ENCODE data around the gene SARM1.
A peak's percentile ranks its signal among the peaks of the same experiment; 100 is the strongest.

SARM1 gene

GRCh38 chr17:28350271-28350670 is 21.2 kb upstream of the SARM1 start:
- Histone ChIP-seq H3K27ac (ENCODE audit: low read depth in 2 of 2, low read length in 2 of 2) (no peak overlapping the region), H3K9ac (ENCODE audit: low read depth in 1 of 2, low read length in 2 of 2) (no peak overlapping the region), H3K9me3 (ENCODE audit: control insufficient read depth in 2 of 2, low read length in 2 of 2) (no peaks in the 10 kb centered on the region), H3K4me3 (ENCODE audit: low read length in 2 of 2) (no peak overlapping the region), H3K36me3 (ENCODE audit: control insufficient read depth in 2 of 2, insufficient read depth in 2 of 2, low read length in 2 of 2) (peaks cover 69 to 85% of the 10 kb centered on the region in 2 donors), H3K27me3 (ENCODE audit: control insufficient read depth in 2 of 2, insufficient read depth in 2 of 2, low read length in 2 of 2) (no peaks in the 10 kb centered on the region), H3K4me1 (ENCODE audit: control insufficient read depth in 2 of 2, insufficient read depth in 2 of 2, low read length in 2 of 2) (no peaks in the 10 kb centered on the region)

GRCh38 chr17:28357061-28357900 is 14.2 kb upstream of the SARM1 start, which contains the start of gene POLDIP2:
POLDIP2 (minus strand) TSS chr17:28357527; CDS start chr17:28357448, 79 bp downstream.
- peaks cover 12 to 17% of the 10 kb centered on the region in 2 donors for H3K4me1 ChIP-seq (ENCODE audit: control insufficient read depth in 2 of 2, insufficient read depth in 2 of 2, low read length in 2 of 2)
- peak within 1 kb of the TSS; percentile 78 to 91 for H3K4me3 ChIP-seq (ENCODE audit: low read length in 2 of 2)
- H3K9ac ChIP-seq (ENCODE audit: low read depth in 1 of 2, low read length in 2 of 2), result peak within 1 kb of the TSS; percentile 85 to 97
- H3K27me3 ChIP-seq (ENCODE audit: control insufficient read depth in 2 of 2, insufficient read depth in 2 of 2, low read length in 2 of 2), result no peaks in the 10 kb centered on the region
- H3K27ac ChIP-seq (ENCODE audit: low read depth in 2 of 2, low read length in 2 of 2), result peak within 1 kb of the TSS; percentile 71 to 82
- no peaks in the 10 kb centered on the region for H3K9me3 ChIP-seq (ENCODE audit: control insufficient read depth in 2 of 2, low read length in 2 of 2)
- peaks cover 32 to 50% of the 10 kb centered on the region in 2 donors for H3K36me3 ChIP-seq (ENCODE audit: control insufficient read depth in 2 of 2, insufficient read depth in 2 of 2, low read length in 2 of 2)

GRCh38 chr17:28357901-28358197 is 13.6 kb upstream of the SARM1 start:
- Histone ChIP-seq H3K4me1 (ENCODE audit: control insufficient read depth in 2 of 2, insufficient read depth in 2 of 2, low read length in 2 of 2) (peaks cover 12 to 17% of the 10 kb centered on the region in 2 donors), H3K4me3 (ENCODE audit: low read length in 2 of 2) (peak overlapping the region; percentile 76 to 91), H3K9me3 (ENCODE audit: control insufficient read depth in 2 of 2, low read length in 2 of 2) (no peaks in the 10 kb centered on the region), H3K27me3 (ENCODE audit: control insufficient read depth in 2 of 2, insufficient read depth in 2 of 2, low read length in 2 of 2) (no peaks in the 10 kb centered on the region), H3K27ac (ENCODE audit: low read depth in 2 of 2, low read length in 2 of 2) (peak overlapping the region in 1 of 2 donors; percentile 52), H3K9ac (ENCODE audit: low read depth in 1 of 2, low read length in 2 of 2) (peak overlapping the region; percentile 62 to 77), H3K36me3 (ENCODE audit: control insufficient read depth in 2 of 2, insufficient read depth in 2 of 2, low read length in 2 of 2) (peaks cover 33 to 52% of the 10 kb centered on the region in 2 donors)

- no peaks in the 10 kb centered on the region for H3K9me3 ChIP-seq (ENCODE audit: control insufficient read depth in 2 of 2, low read length in 2 of 2)
- no peaks in the 10 kb centered on the region for H3K27me3 ChIP-seq (ENCODE audit: control insufficient read depth in 2 of 2, insufficient read depth in 2 of 2, low read length in 2 of 2)
- H3K4me3 ChIP-seq (ENCODE audit: low read length in 2 of 2), result no peak overlapping the region
- H3K9ac ChIP-seq (ENCODE audit: low read depth in 1 of 2, low read length in 2 of 2), result no peak overlapping the region
- H3K36me3 ChIP-seq (ENCODE audit: control insufficient read depth in 2 of 2, insufficient read depth in 2 of 2, low read length in 2 of 2), result peaks cover 32 to 48% of the 10 kb centered on the region in 2 donors
- H3K27ac ChIP-seq (ENCODE audit: low read depth in 2 of 2, low read length in 2 of 2), result no peak overlapping the region
- H3K4me1 ChIP-seq (ENCODE audit: control insufficient read depth in 2 of 2, insufficient read depth in 2 of 2, low read length in 2 of 2), result peaks cover 3 to 4% of the 10 kb centered on the region in 2 donors
Observed at GRCh38 chr17:28363186-28363585, 8.3 kb upstream of the SARM1 start.

GRCh38 chr17:28363776-28364650 is 7.5 kb upstream of the SARM1 start:
- peaks cover 32 to 48% of the 10 kb centered on the region in 2 donors for H3K36me3 ChIP-seq (ENCODE audit: control insufficient read depth in 2 of 2, insufficient read depth in 2 of 2, low read length in 2 of 2)
- H3K27ac ChIP-seq (ENCODE audit: low read depth in 2 of 2, low read length in 2 of 2), result no peak overlapping the region
- H3K27me3 ChIP-seq (ENCODE audit: control insufficient read depth in 2 of 2, insufficient read depth in 2 of 2, low read length in 2 of 2), result no peaks in the 10 kb centered on the region
- no peaks in the 10 kb centered on the region for H3K9me3 ChIP-seq (ENCODE audit: control insufficient read depth in 2 of 2, low read length in 2 of 2)
- no peaks in the 10 kb centered on the region for H3K4me1 ChIP-seq (ENCODE audit: control insufficient read depth in 2 of 2, insufficient read depth in 2 of 2, low read length in 2 of 2)
- H3K9ac ChIP-seq (ENCODE audit: low read depth in 1 of 2, low read length in 2 of 2), result no peak overlapping the region
- H3K4me3 ChIP-seq (ENCODE audit: low read length in 2 of 2), result no peak overlapping the region

GRCh38 chr17:28364665-28365363 is 6.7 kb upstream of the SARM1 start, which contains the start of gene SEBOX:
SEBOX (minus strand) TSS chr17:28365199; CDS start chr17:28365151, 48 bp downstream.
- Histone ChIP-seq H3K36me3 (ENCODE audit: control insufficient read depth in 2 of 2, insufficient read depth in 2 of 2, low read length in 2 of 2) (peaks cover 32 to 44% of the 10 kb centered on the region in 2 donors), H3K4me3 (ENCODE audit: low read length in 2 of 2) (no peak within 1 kb of the TSS), H3K9ac (ENCODE audit: low read depth in 1 of 2, low read length in 2 of 2) (no peak within 1 kb of the TSS), H3K9me3 (ENCODE audit: control insufficient read depth in 2 of 2, low read length in 2 of 2) (no peaks in the 10 kb centered on the region), H3K27me3 (ENCODE audit: control insufficient read depth in 2 of 2, insufficient read depth in 2 of 2, low read length in 2 of 2) (no peaks in the 10 kb centered on the region), H3K4me1 (ENCODE audit: control insufficient read depth in 2 of 2, insufficient read depth in 2 of 2, low read length in 2 of 2) (no peaks in the 10 kb centered on the region), H3K27ac (ENCODE audit: low read depth in 2 of 2, low read length in 2 of 2) (no peak within 1 kb of the TSS)

GRCh38 chr17:28365487-28365886 is 6.0 kb upstream of the SARM1 start:
- Histone ChIP-seq H3K27ac (ENCODE audit: low read depth in 2 of 2, low read length in 2 of 2) (no peak overlapping the region), H3K9ac (ENCODE audit: low read depth in 1 of 2, low read length in 2 of 2) (no peak overlapping the region), H3K4me3 (ENCODE audit: low read length in 2 of 2) (no peak overlapping the region), H3K36me3 (ENCODE audit: control insufficient read depth in 2 of 2, insufficient read depth in 2 of 2, low read length in 2 of 2) (peaks cover 29 to 38% of the 10 kb centered on the region in 2 donors), H3K4me1 (ENCODE audit: control insufficient read depth in 2 of 2, insufficient read depth in 2 of 2, low read length in 2 of 2) (no peaks in the 10 kb centered on the region), H3K27me3 (ENCODE audit: control insufficient read depth in 2 of 2, insufficient read depth in 2 of 2, low read length in 2 of 2) (no peaks in the 10 kb centered on the region), H3K9me3 (ENCODE audit: control insufficient read depth in 2 of 2, low read length in 2 of 2) (no peaks in the 10 kb centered on the region)

GRCh38 chr17:28366605-28367004 is 4.9 kb upstream of the SARM1 start:
- no peaks in the 10 kb centered on the region for H3K4me1 ChIP-seq (ENCODE audit: control insufficient read depth in 2 of 2, insufficient read depth in 2 of 2, low read length in 2 of 2)
- H3K36me3 ChIP-seq (ENCODE audit: control insufficient read depth in 2 of 2, insufficient read depth in 2 of 2, low read length in 2 of 2), result peaks cover 18 to 26% of the 10 kb centered on the region in 2 donors
- no peak overlapping the region for H3K27ac ChIP-seq (ENCODE audit: low read depth in 2 of 2, low read length in 2 of 2)
- H3K9me3 ChIP-seq (ENCODE audit: control insufficient read depth in 2 of 2, low read length in 2 of 2), result no peaks in the 10 kb centered on the region
- no peak overlapping the region for H3K9ac ChIP-seq (ENCODE audit: low read depth in 1 of 2, low read length in 2 of 2)
- H3K27me3 ChIP-seq (ENCODE audit: control insufficient read depth in 2 of 2, insufficient read depth in 2 of 2, low read length in 2 of 2), result peaks cover 0 to 2% of the 10 kb centered on the region in 2 donors
- H3K4me3 ChIP-seq (ENCODE audit: low read length in 2 of 2), result no peak overlapping the region

GRCh38 chr17:28367641-28368305 is 3.7 kb upstream of the SARM1 start:
- H3K9ac ChIP-seq (ENCODE audit: low read depth in 1 of 2, low read length in 2 of 2), result no peak overlapping the region
- no peak overlapping the region for H3K4me3 ChIP-seq (ENCODE audit: low read length in 2 of 2)
- H3K9me3 ChIP-seq (ENCODE audit: control insufficient read depth in 2 of 2, low read length in 2 of 2), result no peaks in the 10 kb centered on the region
- H3K27ac ChIP-seq (ENCODE audit: low read depth in 2 of 2, low read length in 2 of 2), result no peak overlapping the region
- peaks cover 4 to 5% of the 10 kb centered on the region in 2 donors for H3K27me3 ChIP-seq (ENCODE audit: control insufficient read depth in 2 of 2, insufficient read depth in 2 of 2, low read length in 2 of 2)
- peaks cover 4 to 6% of the 10 kb centered on the region in 2 donors for H3K4me1 ChIP-seq (ENCODE audit: control insufficient read depth in 2 of 2, insufficient read depth in 2 of 2, low read length in 2 of 2)
- H3K36me3 ChIP-seq (ENCODE audit: control insufficient read depth in 2 of 2, insufficient read depth in 2 of 2, low read length in 2 of 2), result peaks cover 14 to 17% of the 10 kb centered on the region in 2 donors
